ENCODE measurements around the gene CAPN12. TPM values are rescaled to one million over a fixed set of nuclear protein-coding genes. Genes with fewer than 3 reads are reported as not detected.

CAPN12 gene
- total and polyA plus RNA-seq, 2 of the 8 experiments (the other 6 are each of a cell fraction or from before 2014, with no cell fraction given): 8.8 to 20.0 TPM

- TF ChIP-seq KDM4A (IDR thresholded peaks at IDR 0.05; ENCODE audit: low read depth, low read length, severe bottlenecking) (no peak), CBX5 (IDR thresholded peaks at IDR 0.05; ENCODE audit: low read depth, low read length) (no peak), CEBPB (IDR thresholded peaks at IDR 0.05; ENCODE audit: low read depth, low read length) (no peak), SRF (IDR thresholded peaks at IDR 0.05; ENCODE audit: low read depth, low read length) (no peak), TBP (IDR thresholded peaks at IDR 0.05; ENCODE audit: low read depth, low read length) (no peak), CREB1 (IDR thresholded peaks at IDR 0.05) (no peak), TAF7 (optimal IDR thresholded peaks at IDR 0.05; ENCODE audit: borderline replicate concordance, low read depth, low read length) (no peak), KDM1A (IDR thresholded peaks at IDR 0.05; ENCODE audit: borderline replicate concordance, low read length) (no peak), CBX8 (IDR thresholded peaks at IDR 0.05; ENCODE audit: borderline replicate concordance, low read depth, low read length) (no peak), TAF1 (IDR thresholded peaks at IDR 0.05; ENCODE audit: low read depth, low read length) (no peak)
Observed at GRCh38 chr19:38699027-38699346, 45.3 kb downstream of the CAPN12 start (continued).
